WERI-Rb-1 (cell line): ENCODE data around the gene VWF.

Experiments
- DNase-seq: peaks from one replicate; pipeline ENCODE4 v3.0.0-alpha.2; 2020
- H3K27ac ChIP-seq: fragments of 250-450 bp; sonication (Bioruptor Pico); 2 replicates; pipeline ENCODE4 v1.5.1; 2020; ENCODE audit warnings: mild to moderate bottlenecking, moderate library complexity
- H3K27me3 ChIP-seq: fragments of 250-450 bp; sonication (Bioruptor Pico); 2 replicates; pipeline ENCODE4 v1.5.1; 2021; ENCODE audit warnings: mild to moderate bottlenecking, low read depth, moderate library complexity; ENCODE audit not compliant: insufficient read depth, severe bottlenecking
- H3K36me3 ChIP-seq: fragments of 250-450 bp; sonication (Bioruptor Pico); 2 replicates; pipeline ENCODE4 v1.5.1; 2020; ENCODE audit warnings: mild to moderate bottlenecking, moderate library complexity
- H3K4me3 ChIP-seq: 2 replicates; pipeline ENCODE4 v1.5.1; 2011; ENCODE audit warnings: low read depth, mild to moderate bottlenecking, control low read depth, low read length
- H3K9me3 ChIP-seq: fragments of 250-450 bp; sonication (Bioruptor Pico); 2 replicates; pipeline ENCODE4 v1.5.1; 2021; ENCODE audit warnings: mild to moderate bottlenecking, moderate library complexity; ENCODE audit not compliant: severe bottlenecking
- CTCF ChIP-seq: IDR thresholded peaks from 2 replicates; pipeline ENCODE4 v1.5.1; 2011; ENCODE audit warnings: low read depth, mild to moderate bottlenecking, control low read depth, inconsistent platforms, low read length

VWF gene

GRCh38 chr12:6047249-6048237 lies 76.9 kb downstream of the VWF start:
- Histone ChIP-seq H3K4me3 (no peak overlapping the region), H3K36me3 (no peaks in the 10 kb centered on the region), H3K27ac (no peak overlapping the region), H3K27me3 (no peaks in the 10 kb centered on the region), H3K9me3 (no peaks in the 10 kb centered on the region)
- DNase-seq, result no peak
- TF ChIP-seq CTCF, result no peak

GRCh38 chr12:6046511-6047180 lies 77.8 kb downstream of the VWF start:
- TF ChIP-seq CTCF, result no peak
- no peak overlapping the region for H3K4me3 ChIP-seq
- no peak for DNase-seq
- no peaks in the 10 kb centered on the region for H3K9me3 ChIP-seq
- H3K27ac ChIP-seq, result no peak overlapping the region
- H3K27me3 ChIP-seq, result no peaks in the 10 kb centered on the region
- no peaks in the 10 kb centered on the region for H3K36me3 ChIP-seq

GRCh38 chr12:6045438-6045837 lies 79.0 kb downstream of the VWF start:
- Histone ChIP-seq H3K9me3 (no peaks in the 10 kb centered on the region), H3K36me3 (no peaks in the 10 kb centered on the region), H3K27me3 (no peaks in the 10 kb centered on the region), H3K27ac (no peak overlapping the region), H3K4me3 (no peak overlapping the region)
- TF ChIP-seq CTCF, result no peak
- no peak for DNase-seq

GRCh38 chr12:6044082-6044481 lies 80.4 kb downstream of the VWF start:
- no peak for DNase-seq
- no peaks in the 10 kb centered on the region for H3K9me3 ChIP-seq
- H3K27ac ChIP-seq, result no peak overlapping the region
- no peaks in the 10 kb centered on the region for H3K27me3 ChIP-seq
- no peaks in the 10 kb centered on the region for H3K36me3 ChIP-seq
- no peak for TF ChIP-seq CTCF
- no peak overlapping the region for H3K4me3 ChIP-seq

- Histone ChIP-seq H3K4me3 (no peak overlapping the region), H3K27me3 (no peaks in the 10 kb centered on the region), H3K9me3 (no peaks in the 10 kb centered on the region), H3K36me3 (no peaks in the 10 kb centered on the region), H3K27ac (no peak overlapping the region)
- TF ChIP-seq CTCF, result no peak
- DNase-seq, result no peak
Measured at GRCh38 chr12:6042446-6042845, 82.0 kb downstream of the VWF start.
